GM18502 (cell line): ENCODE results near the gene MAP4K5.

Experiments
- ATAC-seq: cut with Tn5 transposase; IDR thresholded peaks from one replicate; pipeline ENCODE4 v1.9.1; 2021; ENCODE audit warnings: mild to moderate bottlenecking; ENCODE audit not compliant: unreplicated experiment, poor library complexity

MAP4K5 gene

GRCh38 chr14:50377550-50378085, 154.8 kb downstream of the MAP4K5 start:
- no peak for ATAC-seq

GRCh38 chr14:50375760-50376159, 156.6 kb downstream of the MAP4K5 start:
- no peak for ATAC-seq

- ATAC-seq = no peak
Measured at GRCh38 chr14:50373959-50374358, 158.4 kb downstream of the MAP4K5 start.

GRCh38 chr14:50371546-50371945, 160.8 kb downstream of the MAP4K5 start:
- ATAC-seq = no peak
